ENCODE results near the gene ALPI. TPM values are rescaled to one million over a fixed set of nuclear protein-coding genes. Genes with fewer than 3 reads are reported as not detected.

The ALPI gene
- total RNA-seq, 1 experiment from 2014 or later: not detected

DNA sequence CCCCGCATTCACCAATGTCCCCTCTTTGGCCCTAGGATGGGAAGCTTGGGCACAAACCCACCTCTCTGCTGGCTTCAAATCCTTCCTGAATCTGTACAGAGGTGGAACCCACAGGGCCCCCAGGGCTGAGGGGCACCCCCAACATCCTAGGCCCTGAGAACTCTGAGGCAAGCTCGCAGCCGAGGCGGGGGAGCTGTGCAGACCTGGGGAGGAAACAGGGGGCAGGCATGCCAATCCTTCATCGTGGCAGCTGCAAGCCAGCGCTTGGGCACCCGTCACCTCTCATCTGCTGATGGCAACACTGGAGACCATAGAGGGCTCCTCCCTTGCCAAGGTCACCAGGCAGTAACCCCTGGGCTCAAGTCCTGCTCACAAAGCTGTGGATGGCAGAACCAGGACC, 20.8 kb downstream of the ALPI start:
- no peak for DNase-seq
- Histone ChIP-seq H3K36me3 (ENCODE audit: low read depth) (no peaks in the 10 kb centered on the region), H2AFZ (no peak overlapping the region), H4K20me1 (ENCODE audit: insufficient read depth) (0 out of 2 replicates have a peak, but pooled peaks cover 4% of the 10 kb centered on the region), H3F3A (ENCODE audit: insufficient read depth, low read depth) (no peaks in the 10 kb centered on the region), H3K79me2 (ENCODE audit: low read depth) (no peaks in the 10 kb centered on the region), H3K4me2 (no peak overlapping the region), H3K27ac (no peak overlapping the region), H3K27me3 (ENCODE audit: insufficient read depth, low read depth) (peaks cover 85% of the 10 kb centered on the region), H3K9me3 (ENCODE audit: insufficient read depth, low read depth) (no peaks in the 10 kb centered on the region), H3K4me3 (no peak overlapping the region), H3K9me2 (ENCODE audit: insufficient read depth) (no peaks in the 10 kb centered on the region), H3K4me1 (replicated peaks; ENCODE audit: insufficient read depth) (no peaks in the 10 kb centered on the region)
- TF ChIP-seq, protein P1, sequence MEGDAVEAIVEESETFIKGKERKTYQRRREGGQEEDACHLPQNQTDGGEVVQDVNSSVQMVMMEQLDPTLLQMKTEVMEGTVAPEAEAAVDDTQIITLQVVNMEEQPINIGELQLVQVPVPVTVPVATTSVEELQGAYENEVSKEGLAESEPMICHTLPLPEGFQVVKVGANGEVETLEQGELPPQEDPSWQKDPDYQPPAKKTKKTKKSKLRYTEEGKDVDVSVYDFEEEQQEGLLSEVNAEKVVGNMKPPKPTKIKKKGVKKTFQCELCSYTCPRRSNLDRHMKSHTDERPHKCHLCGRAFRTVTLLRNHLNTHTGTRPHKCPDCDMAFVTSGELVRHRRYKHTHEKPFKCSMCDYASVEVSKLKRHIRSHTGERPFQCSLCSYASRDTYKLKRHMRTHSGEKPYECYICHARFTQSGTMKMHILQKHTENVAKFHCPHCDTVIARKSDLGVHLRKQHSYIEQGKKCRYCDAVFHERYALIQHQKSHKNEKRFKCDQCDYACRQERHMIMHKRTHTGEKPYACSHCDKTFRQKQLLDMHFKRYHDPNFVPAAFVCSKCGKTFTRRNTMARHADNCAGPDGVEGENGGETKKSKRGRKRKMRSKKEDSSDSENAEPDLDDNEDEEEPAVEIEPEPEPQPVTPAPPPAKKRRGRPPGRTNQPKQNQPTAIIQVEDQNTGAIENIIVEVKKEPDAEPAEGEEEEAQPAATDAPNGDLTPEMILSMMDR (conservative IDR thresholded peaks at IDR 0.05): no peak
- TF ChIP-seq EZH2 (IDR thresholded peaks at IDR 0.05; ENCODE audit: low read depth): no peak
- intact Hi-C loops (cut with micrococcal nuclease; ENCODE audit: unreplicated experiment): no loop called here
- ChIA-PET CTCF (no interaction called here), POLR2A (ENCODE audit: unreplicated experiment) (no interaction called here)
- BruUV-seq (replicated peaks): no TSS peak

DNA sequence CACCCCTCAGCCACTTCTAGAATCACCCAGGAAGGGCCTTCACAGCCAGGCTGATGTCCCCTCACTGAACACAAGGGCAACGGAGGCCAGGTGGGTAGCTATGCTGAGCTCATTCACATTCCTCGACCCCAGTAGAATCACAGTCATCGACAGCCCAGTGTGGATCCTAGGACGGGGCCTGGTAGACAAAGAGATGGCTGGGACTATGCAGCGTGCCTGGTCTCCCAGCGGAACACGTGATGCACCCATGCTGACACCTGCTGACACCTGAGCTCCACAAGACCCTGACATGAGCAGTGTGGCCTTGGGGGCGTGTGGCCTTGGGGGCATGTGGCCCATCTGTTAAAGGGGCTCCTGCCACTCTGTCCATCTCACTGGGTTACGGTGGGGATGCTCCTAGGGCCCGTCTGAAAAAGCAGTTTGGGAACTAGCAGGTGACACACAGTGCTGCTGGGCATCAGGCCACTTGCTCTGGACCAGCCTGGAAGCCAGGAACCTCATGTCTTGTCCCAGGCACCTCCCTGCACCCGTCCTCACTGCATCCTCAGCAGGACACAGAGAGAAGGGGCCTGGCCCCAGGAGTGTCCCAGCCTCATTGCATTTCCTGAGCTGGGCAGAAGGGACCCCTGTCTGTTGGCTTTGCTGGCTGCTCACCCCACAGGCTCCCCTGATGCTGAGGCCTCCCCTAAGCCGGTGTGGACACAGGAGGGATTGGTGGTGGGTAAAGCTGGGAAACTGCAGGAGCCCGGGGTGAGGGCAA, 22.0 kb downstream of the ALPI start:
- H3K27ac ChIP-seq: no peak overlapping the region
- H3K4me2 ChIP-seq: no peak overlapping the region
- TF ChIP-seq, protein P1 (conservative IDR thresholded peaks at IDR 0.05): no peak
- no peak for TF ChIP-seq EZH2 (IDR thresholded peaks at IDR 0.05; ENCODE audit: low read depth)
- CTCF ChIA-PET: no interaction called here
- DNase-seq: no peak
- H2AFZ ChIP-seq: no peak overlapping the region
- H3K79me2 ChIP-seq (ENCODE audit: low read depth): no peaks in the 10 kb centered on the region
- H3K36me3 ChIP-seq (ENCODE audit: low read depth): no peaks in the 10 kb centered on the region
- H3K9me3 ChIP-seq (ENCODE audit: insufficient read depth, low read depth): no peaks in the 10 kb centered on the region
- BruUV-seq (replicated peaks): no TSS peak
- intact Hi-C loops (cut with micrococcal nuclease; ENCODE audit: unreplicated experiment): no loop called here
- H4K20me1 ChIP-seq (ENCODE audit: insufficient read depth): 0 out of 2 replicates have a peak, but pooled peaks cover 4% of the 10 kb centered on the region
- H3K4me3 ChIP-seq: no peak overlapping the region
- H3K9me2 ChIP-seq (ENCODE audit: insufficient read depth): no peaks in the 10 kb centered on the region
- H3K27me3 ChIP-seq (ENCODE audit: insufficient read depth, low read depth): peaks cover 80% of the 10 kb centered on the region
- H3F3A ChIP-seq (ENCODE audit: insufficient read depth, low read depth): no peaks in the 10 kb centered on the region
- POLR2A ChIA-PET (ENCODE audit: unreplicated experiment): no interaction called here
- H3K4me1 ChIP-seq (replicated peaks; ENCODE audit: insufficient read depth): no peaks in the 10 kb centered on the region

DNA sequence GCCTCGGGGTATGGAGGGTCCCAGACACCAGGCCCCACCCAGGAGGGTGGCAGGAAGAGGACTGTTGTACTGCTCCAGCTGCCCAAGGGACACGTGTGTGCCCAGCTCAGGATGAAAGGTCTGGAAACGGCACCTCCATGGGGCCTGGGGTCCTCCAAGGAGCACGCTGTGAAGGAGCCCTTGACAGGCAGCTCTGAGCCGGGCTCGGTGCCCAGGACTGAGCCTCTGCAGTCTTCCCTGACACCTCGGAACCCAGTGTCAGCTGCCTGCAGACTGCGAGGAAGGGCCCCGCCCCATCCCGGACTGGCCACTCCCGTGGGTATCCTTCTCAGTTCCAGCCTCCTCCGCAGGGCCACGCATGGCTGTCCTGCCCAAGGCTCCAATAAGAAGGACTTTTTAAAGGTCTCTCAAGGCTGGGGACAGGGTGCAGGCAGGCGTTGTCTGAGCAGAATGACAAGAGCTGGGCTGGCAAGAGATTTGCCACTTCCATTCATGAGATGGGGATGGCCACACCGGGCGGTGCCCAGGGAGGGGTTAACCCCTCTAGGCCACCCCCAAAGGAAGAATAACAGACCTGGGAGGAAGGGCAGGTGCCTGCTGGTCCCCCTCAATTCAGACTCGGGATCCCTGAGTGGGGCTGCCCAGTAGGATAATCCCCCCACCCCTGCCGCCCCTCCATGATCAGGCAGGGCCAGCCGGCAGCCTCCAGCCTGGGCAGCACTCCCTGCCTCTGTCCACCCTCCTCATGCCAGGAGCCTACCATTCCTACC, 22.8 kb downstream of the ALPI start:
- BruUV-seq (replicated peaks): no TSS peak
- Histone ChIP-seq H3K36me3 (ENCODE audit: low read depth) (no peaks in the 10 kb centered on the region), H3K27me3 (ENCODE audit: insufficient read depth, low read depth) (peaks cover 72% of the 10 kb centered on the region), H3K27ac (no peak overlapping the region), H4K20me1 (ENCODE audit: insufficient read depth) (0 out of 2 replicates have a peak, but pooled peaks cover 4% of the 10 kb centered on the region), H3K9me3 (ENCODE audit: insufficient read depth, low read depth) (no peaks in the 10 kb centered on the region), H3K79me2 (ENCODE audit: low read depth) (no peaks in the 10 kb centered on the region), H3K4me2 (no peak overlapping the region), H3K9me2 (ENCODE audit: insufficient read depth) (no peaks in the 10 kb centered on the region), H3F3A (ENCODE audit: insufficient read depth, low read depth) (no peaks in the 10 kb centered on the region), H3K4me3 (no peak overlapping the region), H3K4me1 (replicated peaks; ENCODE audit: insufficient read depth) (no peaks in the 10 kb centered on the region), H2AFZ (no peak overlapping the region)
- intact Hi-C loops (cut with micrococcal nuclease; ENCODE audit: unreplicated experiment): no loop called here
- DNase-seq: no peak
- POLR2A ChIA-PET (ENCODE audit: unreplicated experiment): no interaction called here
- CTCF ChIA-PET: no interaction called here
- no peak for TF ChIP-seq EZH2 (IDR thresholded peaks at IDR 0.05; ENCODE audit: low read depth)
- TF ChIP-seq, protein P1 (conservative IDR thresholded peaks at IDR 0.05): no peak

All from PC-9 (cell line).